Calu3 (cell line): ENCODE results near the gene TMEM236. TPM values are rescaled to one million over a fixed set of nuclear protein-coding genes. Genes with fewer than 3 reads are reported as not detected.

Experiments used
- BruUV-seq: library from RNA; stranded (reverse); fragments of 400-500 nt; replicated peaks from 2 replicates; lab custom pipeline; 2021; lab: Mats Ljungman, UMichigan
- CTCF ChIA-PET: fragments of 300-600 bp; sonication (Branson Sonifier 250); formaldehyde crosslinking; loops from one replicate; lab custom pipeline; 2022; ENCODE audit warnings: antibody characterized with exemption; lab: Charles Lee
- DNase-seq: peaks from one replicate; pipeline ENCODE4 v3.0.0; 2022
- H3K27ac Mint-ChIP-seq: one replicate; pipeline ENCODE4 v1.8.0; 2022; ENCODE audit warnings: mixed read lengths; ENCODE audit not compliant: unreplicated experiment
- H3K27me3 Mint-ChIP-seq: one replicate; pipeline ENCODE4 v1.8.0; 2022; ENCODE audit warnings: mixed read lengths; ENCODE audit not compliant: unreplicated experiment
- H3K36me3 Mint-ChIP-seq: one replicate; pipeline ENCODE4 v1.8.0; 2022; ENCODE audit warnings: mild to moderate bottlenecking, moderate library complexity, mixed read lengths; ENCODE audit not compliant: insufficient read depth, unreplicated experiment
- H3K4me1 Mint-ChIP-seq: one replicate; pipeline ENCODE4 v1.8.0; 2022; ENCODE audit warnings: mild to moderate bottlenecking, low read depth, mixed read lengths; ENCODE audit not compliant: unreplicated experiment
- H3K4me3 Mint-ChIP-seq: one replicate; pipeline ENCODE4 v1.8.0; 2022; ENCODE audit warnings: mild to moderate bottlenecking, low read depth, moderate library complexity, mixed read lengths; ENCODE audit not compliant: unreplicated experiment
- H3K9me3 Mint-ChIP-seq: one replicate; pipeline ENCODE4 v1.8.0; 2022; ENCODE audit warnings: low read depth, mixed read lengths; ENCODE audit not compliant: unreplicated experiment
- CTCF ChIP-seq: fragments of 200-600 bp; IDR thresholded peaks from one replicate; pipeline ENCODE4 v1.8.0; 2022; ENCODE audit warnings: antibody characterized with exemption; ENCODE audit not compliant: unreplicated experiment
- intact Hi-C: fragments of 100-400 bp; cut with micrococcal nuclease; formaldehyde crosslinking; loops from one replicate; pipeline ENCODE4 v1.10.0; 2022; ENCODE audit not compliant: unreplicated experiment
- total RNA-seq: library from RNA; stranded (reverse); gene quantifications from 2 replicates; pipeline ENCODE4 v1.2.3, GENCODE V29; 2022

The TMEM236 gene
- total RNA-seq, 1 experiment from 2014 or later = 0.38 TPM

- BruUV-seq = no TSS peak
- Mint-ChIP-seq H3K9me3 (no peaks in the 10 kb centered on the region), H3K27me3 (no peaks in the 10 kb centered on the region), H3K4me3 (no peak overlapping the region), H3K36me3 (no peaks in the 10 kb centered on the region), H3K27ac (no peak overlapping the region), H3K4me1 (no peaks in the 10 kb centered on the region)
- no peak for TF ChIP-seq CTCF
- no peak for DNase-seq
- intact Hi-C loops = no loop called here
- CTCF ChIA-PET = no interaction called here
Measured at GRCh38 chr10:17771017-17771416, 19.0 kb downstream of the TMEM236 start.

GRCh38 chr10:17779784-17780183 is 27.8 kb downstream of the TMEM236 start:
- Mint-ChIP-seq H3K4me1 (no peaks in the 10 kb centered on the region), H3K36me3 (no peaks in the 10 kb centered on the region), H3K27ac (no peak overlapping the region), H3K27me3 (no peaks in the 10 kb centered on the region), H3K4me3 (no peak overlapping the region), H3K9me3 (no peaks in the 10 kb centered on the region)
- intact Hi-C loops = no loop called here
- TF ChIP-seq CTCF = no peak
- BruUV-seq = no TSS peak
- DNase-seq = no peak
- CTCF ChIA-PET = no interaction called here

- intact Hi-C loops = no loop called here
- no peaks in the 10 kb centered on the region for H3K4me1 Mint-ChIP-seq
- H3K9me3 Mint-ChIP-seq = no peaks in the 10 kb centered on the region
- DNase-seq = no peak
- no peaks in the 10 kb centered on the region for H3K27me3 Mint-ChIP-seq
- no peak overlapping the region for H3K4me3 Mint-ChIP-seq
- CTCF ChIA-PET = interaction anchor here (1.0 kb wide), 1 partner anchor 10 kb away, joined by 3 read pairs; no protein-coding TSS in a partner anchor
- H3K36me3 Mint-ChIP-seq = no peaks in the 10 kb centered on the region
- H3K27ac Mint-ChIP-seq = no peak overlapping the region
- BruUV-seq = no TSS peak
- TF ChIP-seq CTCF = no peak
Measured at GRCh38 chr10:17780727-17781126, 28.7 kb downstream of the TMEM236 start.

- Mint-ChIP-seq H3K27me3 (no peaks in the 10 kb centered on the region), H3K27ac (no peak overlapping the region), H3K9me3 (no peaks in the 10 kb centered on the region), H3K4me3 (no peak overlapping the region), H3K4me1 (no peaks in the 10 kb centered on the region), H3K36me3 (no peaks in the 10 kb centered on the region)
- intact Hi-C loops = no loop called here
- TF ChIP-seq CTCF = no peak
- BruUV-seq = no TSS peak
- DNase-seq = no peak
- CTCF ChIA-PET = interaction anchor here (0.6 to 1.0 kb wide), 4 partner anchors 9 to 818 kb away, joined by 3 to 4 read pairs (median 3); no protein-coding TSS in a partner anchor
Measured at GRCh38 chr10:17781856-17782255, 29.9 kb downstream of the TMEM236 start.
